ENCODE results near the gene MRPL10. TPM values are rescaled to one million over a fixed set of nuclear protein-coding genes. Genes with fewer than 3 reads are reported as not detected.

The MRPL10 gene
- total and polyA plus RNA-seq, 2 of the 8 experiments (the other 6 are each of a cell fraction or from before 2014, with no cell fraction given) = 85.3 to 214 TPM

DNA sequence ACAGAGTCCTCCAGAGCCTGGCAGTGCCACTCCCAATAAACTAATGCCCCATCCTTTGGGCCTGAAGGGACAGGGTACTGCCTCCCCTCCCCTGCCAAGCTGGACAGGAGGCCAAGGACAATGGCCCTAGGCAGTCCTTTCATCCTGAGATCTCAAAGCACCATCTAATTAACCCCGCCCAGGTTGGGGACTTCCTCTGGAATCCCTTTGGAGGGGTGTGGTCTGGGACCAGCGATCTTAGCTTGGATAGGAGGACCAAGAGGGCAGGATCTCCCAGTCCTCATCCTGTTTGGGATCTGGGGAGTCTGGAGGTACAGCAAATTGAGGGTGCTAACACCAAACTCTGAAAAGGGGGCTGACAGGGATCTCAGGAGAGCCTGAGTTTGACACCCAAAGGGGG is 37.8 kb upstream of the MRPL10 start:
- ChIA-PET POLR2A (ENCODE audit: partially characterized antibody) (interaction anchor here (0.7 to 1.6 kb wide), 4 partner anchors 13 to 26 kb away, joined by 4 to 5 read pairs (median 4); partner anchors contain the start of genes SP2 and SP6), CTCF (ENCODE audit: partially characterized antibody) (interaction anchor here (1.6 to 10.7 kb wide), 3 partner anchors 15 to 24 kb away, joined by 4 to 257 read pairs (median 26); partner anchors contain the start of genes SCRN2 and SP6)
- Histone ChIP-seq H2BK20ac (ENCODE audit: low read length) (no peak overlapping the region), H2AK5ac (ENCODE audit: low read depth, low read length) (no peak overlapping the region), H3K9me3 (ENCODE audit: insufficient read depth in 2 of 2, low read depth in 1 of 2, low read length in 1 of 2) (no peaks in the 10 kb centered on the region), H3K4me3 (ENCODE audit: extremely low read depth in 1 of 4, insufficient read depth in 2 of 4, low read depth in 3 of 4, low read length in 4 of 4) (no peak overlapping the region), H3K18ac (ENCODE audit: extremely low read depth, low read length) (no peak overlapping the region), H3K56ac (replicated peaks; ENCODE audit: insufficient read length, low read depth, low read length) (no peak overlapping the region), H4K91ac (replicated peaks; ENCODE audit: insufficient read length, low read length) (no peak overlapping the region), H3K9ac (replicated peaks in 1 of 4; ENCODE audit: extremely low read depth in 1 of 4, low read depth in 3 of 4, low read length in 3 of 4) (no peak overlapping the region), H4K5ac (ENCODE audit: insufficient read length, low read depth, low read length) (no peak overlapping the region), H3K14ac (ENCODE audit: insufficient read length) (no peak overlapping the region), H3K27me3 (replicated peaks in 1 of 4; ENCODE audit: control insufficient read depth in 3 of 4, extremely low read depth in 1 of 4, insufficient read depth in 3 of 4, low read length in 3 of 4) (peaks cover 3 to 21% (median 16%) of the 10 kb centered on the region in 4 experiments; a peak in 5 of 7 replicates), H3K27ac (ENCODE audit: low read depth, low read length) (no peak overlapping the region), H3K4me1 (replicated peaks in 1 of 4; ENCODE audit: control insufficient read depth in 3 of 4, insufficient read depth in 4 of 4, low read length in 3 of 4) (peaks cover 16 to 29% (median 18%) of the 10 kb centered on the region in 4 experiments), H4K8ac (ENCODE audit: extremely low read depth, insufficient read depth, low read length) (no peak overlapping the region; the same call in 1 of the 2 replicates), H3K23me2 (ENCODE audit: low read depth, low read length) (peaks cover 4% of the 10 kb centered on the region; the same call in 1 of the 2 replicates), H4K20me1 (replicated peaks in 1 of 2; ENCODE audit: control insufficient read depth in 1 of 2, insufficient read depth in 2 of 2, low read length in 2 of 2) (no peaks in the 10 kb centered on the region), H3K79me2 (ENCODE audit: control insufficient read depth in 1 of 2, insufficient read depth in 2 of 2, low read length in 2 of 2) (no peaks in the 10 kb centered on the region), H2AFZ (ENCODE audit: low read length) (no peak overlapping the region), H2BK5ac (ENCODE audit: low read depth, low read length) (no peak overlapping the region), H3K4me2 (ENCODE audit: insufficient read depth in 1 of 2, low read depth in 2 of 2, low read length in 2 of 2) (no peak overlapping the region; a peak in 1 of 4 replicates), H2BK120ac (replicated peaks; ENCODE audit: low read depth, low read length) (no peak overlapping the region), H3K36me3 (ENCODE audit: control insufficient read depth in 2 of 4, insufficient read depth in 4 of 4, low read length in 3 of 4) (no peaks in the 10 kb centered on the region), H2BK15ac (ENCODE audit: low read length) (peak overlapping the region; percentile 67; the same call in 1 of the 2 replicates), H2BK12ac (ENCODE audit: low read depth, low read length) (no peak overlapping the region), H3K4ac (replicated peaks; ENCODE audit: insufficient read length, low read depth, low read length) (no peak overlapping the region), H3K23ac (ENCODE audit: insufficient read length) (no peak overlapping the region), H3K79me1 (ENCODE audit: low read depth, low read length) (no peaks in the 10 kb centered on the region)
- TF ChIP-seq TAF7 (optimal IDR thresholded peaks at IDR 0.05; ENCODE audit: borderline replicate concordance, low read depth, low read length) (no peak), EGR1 (IDR thresholded peaks at IDR 0.05; ENCODE audit: borderline replicate concordance, low read depth, low read length) (no peak), JUN (IDR thresholded peaks at IDR 0.05; ENCODE audit: low read depth, low read length) (no peak), JUND (IDR thresholded peaks at IDR 0.05; ENCODE audit: low read length) (no peak), KDM1A (IDR thresholded peaks at IDR 0.05; ENCODE audit: borderline replicate concordance, low read length) (no peak), YY1 (IDR thresholded peaks at IDR 0.05; ENCODE audit: low read depth, low read length) (no peak)
- TF ChIP-seq, protein P1, sequence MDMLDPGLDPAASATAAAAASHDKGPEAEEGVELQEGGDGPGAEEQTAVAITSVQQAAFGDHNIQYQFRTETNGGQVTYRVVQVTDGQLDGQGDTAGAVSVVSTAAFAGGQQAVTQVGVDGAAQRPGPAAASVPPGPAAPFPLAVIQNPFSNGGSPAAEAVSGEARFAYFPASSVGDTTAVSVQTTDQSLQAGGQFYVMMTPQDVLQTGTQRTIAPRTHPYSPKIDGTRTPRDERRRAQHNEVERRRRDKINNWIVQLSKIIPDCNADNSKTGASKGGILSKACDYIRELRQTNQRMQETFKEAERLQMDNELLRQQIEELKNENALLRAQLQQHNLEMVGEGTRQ (IDR thresholded peaks at IDR 0.05; ENCODE audit: low read length) = no peak
- WGBS, 2 experiments (ENCODE audit: extremely low coverage in 1 of 2, insufficient coverage in 1 of 2, insufficient read length in 1 of 2, insufficient replicate concordance in 2 of 2, low coverage in 1 of 2, low lambda C conversion rate in 2 of 2, missing lambda C conversion rate in 1 of 2) = 62% methylated on average over 2 of the region's 2 CpGs; no CpG with 5 or more reads in 1 of the 2 experiments
- DNase-seq (ENCODE audit: low read depth in 1 of 2, low spot score in 2 of 2) (no peak), FAIRE-seq (no peak)

Data from H1 (cell line).